HTERT RPE-1 (cell line): ENCODE data around the gene AVEN.
"Not testable (repeated sequence)": the region's sequence is repeated elsewhere in the genome, so short reads cannot be mapped to it uniquely, and the experiment has no call there.

Source experiments
- in situ Hi-C: fragments of 300-500 bp; cut with MboI; formaldehyde crosslinking; loops from 4 replicates; pipeline ENCODE4 v1.14.3; 2020; ENCODE audit warnings: low sequenced_read_pairs

AVEN gene

DNA sequence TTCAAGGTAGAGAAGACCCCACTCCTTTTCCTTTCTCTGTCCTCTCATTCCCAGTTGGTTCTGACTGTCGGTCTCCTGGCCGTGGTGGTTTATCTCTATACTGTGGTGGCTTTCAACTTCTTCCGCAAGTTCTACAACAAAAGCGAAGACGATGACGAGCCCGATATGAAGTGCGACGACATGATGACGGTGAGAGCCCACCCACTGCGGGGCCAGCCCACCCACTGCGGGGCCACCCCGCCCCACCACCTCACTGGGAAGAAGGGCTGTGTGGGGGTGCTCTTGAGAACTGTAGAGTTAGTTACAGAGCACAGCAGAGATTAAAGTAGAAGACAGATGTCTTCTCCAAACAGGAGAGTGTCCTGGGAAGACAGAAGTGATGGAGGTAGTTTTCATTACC lies 181.3 kb downstream of the AVEN start:
- in situ Hi-C loops, result no loop called here

DNA sequence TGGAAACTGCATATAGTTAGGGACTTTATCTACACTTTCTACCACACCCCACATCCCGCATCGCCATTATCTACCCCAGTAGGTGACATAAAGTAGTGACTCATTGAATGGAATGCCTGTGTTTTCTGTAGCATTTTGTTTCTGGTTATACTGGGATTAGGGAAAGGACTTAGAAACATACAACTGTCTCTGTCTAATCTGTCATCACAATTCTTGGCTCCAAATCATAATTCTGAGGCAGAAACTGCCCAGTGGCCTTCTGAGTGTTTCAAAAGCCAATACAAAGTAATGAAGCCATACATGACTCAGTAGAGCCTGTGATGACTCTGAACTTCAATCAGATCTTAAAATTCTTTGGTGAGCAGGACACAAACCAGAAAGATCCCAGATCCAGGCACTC lies 186.4 kb downstream of the AVEN start:
- in situ Hi-C loops, result no loop called here

DNA sequence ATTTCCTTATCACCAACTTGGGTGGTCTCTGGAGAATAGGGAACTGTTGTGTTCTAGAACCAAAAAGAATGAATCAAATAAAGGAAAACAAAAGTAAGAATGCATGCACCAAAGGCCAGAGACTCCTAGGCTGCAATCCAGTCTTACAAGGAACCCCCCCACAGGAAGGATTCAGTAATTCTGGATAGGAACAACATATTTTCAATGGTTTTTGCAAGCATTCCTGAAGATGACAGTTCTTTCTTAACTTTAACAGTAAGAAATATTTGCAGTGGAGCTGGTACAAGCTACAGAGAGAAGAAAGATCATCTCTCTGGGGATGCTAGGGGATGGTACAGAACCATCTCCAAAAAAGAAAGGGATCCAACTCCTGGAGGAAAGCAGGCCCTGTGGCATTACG lies 186.9 kb downstream of the AVEN start:
- in situ Hi-C loops, result no loop called here

DNA sequence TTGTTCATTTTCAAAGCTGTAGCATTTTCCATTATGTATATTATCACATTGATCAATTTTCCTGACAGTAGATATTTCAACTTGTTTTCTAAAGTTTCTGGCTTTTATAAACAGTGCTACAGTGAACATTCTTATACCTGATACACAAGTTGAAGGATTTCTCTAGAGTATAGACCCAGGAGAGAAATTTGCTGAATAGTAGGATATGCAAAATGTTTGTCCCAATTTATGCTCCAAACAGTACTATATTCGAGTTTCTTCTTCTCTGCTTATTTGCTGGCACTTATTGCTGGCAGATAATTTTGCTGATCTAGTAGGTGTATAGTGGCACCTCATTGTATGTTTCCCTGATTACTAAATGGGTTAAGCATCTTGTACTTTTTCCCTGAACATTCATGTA lies 187.9 kb downstream of the AVEN start:
- in situ Hi-C loops, result no loop called here

DNA sequence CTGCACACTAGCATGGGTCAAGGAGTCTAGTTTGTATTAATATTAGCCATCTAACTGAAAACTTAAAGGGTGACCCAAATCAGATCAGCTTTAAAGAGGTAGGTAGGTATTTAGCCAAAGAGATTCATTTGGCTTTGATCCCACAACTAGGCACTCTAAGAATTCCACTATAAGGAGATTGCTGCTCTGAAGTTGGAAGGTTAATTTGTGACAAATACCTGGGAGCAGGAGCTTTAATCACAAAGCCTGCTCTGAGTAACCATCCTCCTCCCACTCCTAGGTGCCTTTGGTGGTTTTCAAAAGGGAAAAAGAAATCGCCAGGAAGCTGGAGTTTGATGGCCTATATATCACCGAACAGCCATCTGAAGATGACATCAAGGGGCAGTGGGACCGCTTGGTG lies 191.0 kb downstream of the AVEN start:
- in situ Hi-C loops, result no loop called here

DNA sequence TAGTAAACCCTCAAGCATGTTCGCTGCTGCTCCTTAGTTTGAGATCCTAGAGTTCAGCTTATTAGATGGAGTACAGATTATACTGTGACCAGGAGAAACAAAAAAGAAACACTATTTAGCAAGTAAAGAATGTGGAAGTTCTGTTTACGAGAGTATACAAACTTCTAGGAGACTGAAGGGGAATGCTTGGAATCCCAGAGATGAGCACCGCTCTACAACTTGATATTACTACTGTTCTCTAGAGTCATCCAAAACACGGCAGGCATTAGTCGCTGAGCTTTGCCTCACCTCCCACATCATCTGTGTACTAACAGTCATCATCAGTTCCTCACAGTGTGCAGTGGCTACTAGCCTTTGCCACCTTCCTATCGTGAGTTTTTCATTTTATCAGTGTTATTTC lies 192.1 kb downstream of the AVEN start:
- in situ Hi-C loops, result no loop called here

DNA sequence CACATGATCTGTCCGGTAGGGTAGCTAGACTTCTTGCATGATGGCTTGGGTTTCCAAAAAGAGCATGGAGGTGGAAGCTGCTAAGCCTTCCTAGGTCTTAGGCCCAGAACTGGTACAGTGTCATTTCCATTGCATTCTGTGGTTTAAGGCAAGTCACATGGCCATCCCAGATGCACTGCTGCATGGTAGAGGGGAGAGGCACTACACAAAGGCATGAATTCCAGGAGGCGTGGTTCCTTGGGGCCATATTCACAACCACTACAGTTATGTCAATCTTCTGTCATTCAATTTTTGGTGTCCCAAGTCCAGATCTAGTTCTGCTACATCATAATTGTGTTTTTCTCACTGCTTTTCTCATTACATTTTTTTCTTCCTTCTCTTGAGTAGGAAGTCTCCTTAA lies 192.9 kb downstream of the AVEN start:
- in situ Hi-C loops, result no loop called here

DNA sequence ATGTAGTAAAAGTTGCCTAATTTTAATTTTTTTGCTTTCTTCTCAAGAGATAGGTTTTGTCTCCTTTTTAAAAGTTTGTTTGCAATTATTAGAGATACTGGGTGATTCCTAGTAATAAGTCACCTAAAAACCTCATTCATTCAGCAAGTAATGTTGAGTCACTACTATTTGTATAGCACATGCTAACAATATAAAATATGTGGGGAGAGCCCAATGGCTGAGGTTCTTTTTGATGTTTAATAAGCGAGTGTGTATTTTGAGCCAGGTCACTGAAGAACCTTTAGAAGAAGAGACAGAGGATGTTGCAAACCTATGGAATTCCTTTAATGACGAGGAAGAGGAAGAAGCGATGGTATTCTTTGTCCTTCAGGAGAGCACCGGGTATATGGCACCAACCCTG lies 194.4 kb downstream of the AVEN start:
- in situ Hi-C loops, result no loop called here

DNA sequence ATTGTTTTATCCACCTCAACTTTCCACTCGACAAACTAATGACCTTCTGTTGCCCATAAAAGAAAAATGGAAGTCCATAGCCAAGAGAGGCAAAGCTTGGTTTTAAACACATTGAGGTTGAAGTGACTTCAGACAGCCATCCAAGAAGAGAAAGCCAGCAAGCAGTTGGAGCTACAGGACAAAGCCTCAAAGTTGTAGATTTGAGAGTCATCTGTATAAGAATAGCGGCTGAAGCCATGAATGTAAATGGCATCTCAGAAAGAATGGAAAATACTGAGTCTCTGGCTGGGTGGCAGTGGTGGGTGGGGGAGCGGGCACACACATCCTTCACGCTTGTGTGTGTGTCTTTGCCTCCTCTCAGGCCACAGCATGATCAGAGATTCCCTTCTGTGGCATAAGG lies 194.8 kb downstream of the AVEN start:
- in situ Hi-C loops, result no loop called here

DNA sequence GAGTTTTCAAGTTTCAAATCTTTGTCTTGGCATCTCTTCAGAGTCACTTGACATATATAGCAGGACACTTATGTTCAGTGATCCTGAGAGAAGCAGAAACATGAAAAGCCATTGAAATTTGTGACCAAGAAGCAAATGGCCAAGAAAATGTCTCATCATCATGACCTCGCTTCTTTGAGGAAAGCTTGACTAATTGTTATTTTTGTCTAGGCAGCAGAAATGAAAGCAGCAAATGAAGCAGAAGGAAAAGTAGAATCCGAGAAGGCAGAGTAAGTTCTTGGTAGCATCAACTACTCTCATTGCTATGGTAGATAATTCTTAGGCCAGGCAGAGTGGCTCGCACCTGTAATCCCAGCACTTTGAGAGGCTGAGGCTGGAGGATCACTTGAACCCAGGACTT lies 198.4 kb downstream of the AVEN start:
- in situ Hi-C loops, result no loop called here

DNA sequence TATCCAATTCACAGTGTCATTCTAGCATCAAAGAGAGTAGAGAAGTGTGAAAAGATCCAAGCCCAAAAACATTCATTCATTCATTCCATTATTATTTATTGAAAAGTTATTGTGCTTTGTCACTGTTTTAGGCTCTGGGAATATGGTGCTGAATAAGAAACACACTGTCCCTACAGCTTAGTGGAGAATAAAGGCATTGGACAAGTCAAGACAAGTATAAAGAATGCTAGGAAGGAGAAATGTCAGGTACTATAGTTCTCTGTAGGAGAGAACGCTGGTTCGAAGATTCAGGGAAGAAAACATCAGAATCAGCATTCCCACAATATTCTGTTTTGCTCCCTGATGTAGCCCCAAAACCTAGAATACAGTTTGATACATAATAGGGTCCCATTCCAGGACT lies 199.5 kb downstream of the AVEN start:
- in situ Hi-C loops, result no loop called here

DNA sequence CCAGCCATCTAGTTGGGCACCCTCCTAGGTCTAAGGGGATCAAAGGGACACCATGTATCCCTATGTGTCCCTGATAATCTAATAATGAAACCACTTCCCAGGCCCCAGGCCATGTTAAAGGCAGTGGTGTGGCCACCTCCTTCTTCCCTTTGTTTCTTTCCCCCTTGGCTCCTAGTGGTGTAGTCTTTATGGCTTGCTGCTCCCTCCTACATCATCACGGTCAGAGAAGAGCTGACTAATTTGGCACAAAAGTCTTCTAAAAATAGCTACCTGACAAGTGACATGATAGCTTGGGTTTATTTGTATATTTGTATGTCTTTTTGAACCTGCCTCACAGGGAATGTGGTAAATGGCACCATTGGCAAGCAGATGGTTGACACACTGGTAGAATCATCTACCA lies 201.7 kb downstream of the AVEN start:
- in situ Hi-C loops, result no loop called here

DNA sequence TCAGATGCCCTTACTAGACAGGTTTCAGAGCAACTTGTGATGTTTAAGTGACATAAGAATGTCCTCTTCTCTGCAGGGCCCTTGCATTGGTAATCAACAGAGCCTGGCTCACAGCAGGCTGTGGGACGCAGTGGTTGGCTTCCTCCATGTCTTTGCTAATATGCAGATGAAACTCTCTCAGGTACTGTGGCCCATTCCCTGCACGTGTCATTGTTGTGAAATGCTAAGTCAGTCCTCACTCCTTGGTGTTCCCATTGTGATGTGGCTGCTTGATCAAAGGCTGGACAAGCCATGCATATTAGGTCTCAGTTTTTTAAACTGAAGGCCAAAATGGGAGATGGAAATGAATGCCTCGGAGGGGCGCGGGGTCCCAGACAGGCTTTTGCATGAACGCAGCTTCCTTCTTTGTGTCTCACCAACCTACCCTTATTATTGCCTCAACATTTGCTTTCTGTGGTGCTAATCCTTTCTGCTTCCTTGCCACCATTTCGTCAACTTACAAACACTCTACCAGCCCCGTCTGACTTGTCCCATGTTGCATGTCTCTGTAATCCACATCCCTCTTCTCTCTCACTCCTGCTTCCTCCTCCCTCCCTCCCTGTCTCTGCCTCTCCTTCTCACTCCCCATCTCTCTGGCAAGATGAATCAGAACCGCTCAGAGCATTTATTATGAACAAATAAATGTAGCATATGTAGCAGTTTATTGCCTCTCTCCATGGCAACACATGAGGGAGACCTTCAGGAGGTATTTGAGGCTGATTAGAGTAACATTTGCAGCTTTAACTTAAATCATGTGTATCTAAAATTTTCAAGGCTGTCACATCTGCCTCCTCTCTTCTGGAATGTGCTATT lies 203.9 kb downstream of the AVEN start:
- in situ Hi-C loops, result no loop called here

DNA sequence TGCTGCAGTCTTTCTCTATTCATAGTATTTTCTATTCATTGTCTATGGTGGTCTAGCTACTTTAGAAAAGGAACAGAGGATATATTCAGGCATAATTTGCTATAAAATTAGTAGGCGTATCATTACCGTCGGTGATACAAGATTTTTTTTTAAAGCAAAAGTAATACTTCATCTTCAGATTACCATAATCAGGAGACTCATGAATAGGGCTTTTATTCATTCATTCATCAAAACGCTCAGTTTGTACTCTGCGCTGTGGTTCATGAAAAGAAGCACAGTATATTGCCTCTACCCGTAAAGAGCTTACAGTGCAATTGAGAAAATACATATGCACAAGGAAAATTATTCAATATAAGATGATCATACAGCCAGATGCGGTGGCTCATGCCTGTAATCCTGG lies 207.4 kb downstream of the AVEN start:
- in situ Hi-C loops, result no loop called here

DNA sequence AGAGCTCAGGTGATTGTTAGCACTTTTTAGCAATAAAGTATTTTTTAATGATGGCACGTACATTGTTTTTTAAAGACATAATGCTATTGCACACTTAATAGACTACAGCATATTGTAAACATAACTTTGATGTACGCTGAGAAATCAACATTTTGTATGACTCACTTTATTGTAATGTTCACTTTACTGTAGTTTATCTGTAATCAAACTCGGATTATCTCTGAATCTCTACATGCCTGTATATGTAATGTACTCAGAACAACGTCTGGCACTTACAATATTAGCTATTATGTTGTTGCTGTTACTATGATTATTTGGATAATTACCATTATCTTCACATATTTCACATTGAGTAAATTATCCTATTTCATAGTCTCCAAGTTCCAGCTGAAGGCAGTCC lies 208.7 kb downstream of the AVEN start:
- in situ Hi-C loops, result no loop called here

DNA sequence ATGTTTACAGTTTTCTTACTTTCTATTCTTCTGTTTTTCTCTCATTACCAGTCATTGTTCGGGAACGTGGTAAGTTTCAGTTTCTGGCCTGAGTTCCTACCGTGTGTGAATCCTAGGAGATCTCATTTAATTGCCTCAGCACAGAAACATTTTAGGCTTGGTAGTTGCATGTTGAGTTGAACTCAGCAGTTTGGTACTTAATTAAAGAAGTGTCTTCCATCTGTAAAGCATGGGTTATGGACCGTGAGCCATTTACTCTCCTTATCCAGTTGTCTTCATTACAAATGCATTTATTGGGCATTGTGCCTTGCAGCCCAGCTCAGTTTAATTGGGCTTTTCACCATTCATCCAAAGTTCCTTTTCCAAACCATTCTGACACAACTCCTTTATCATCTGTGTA lies 212.8 kb downstream of the AVEN start:
- in situ Hi-C loops, result no loop called here

DNA sequence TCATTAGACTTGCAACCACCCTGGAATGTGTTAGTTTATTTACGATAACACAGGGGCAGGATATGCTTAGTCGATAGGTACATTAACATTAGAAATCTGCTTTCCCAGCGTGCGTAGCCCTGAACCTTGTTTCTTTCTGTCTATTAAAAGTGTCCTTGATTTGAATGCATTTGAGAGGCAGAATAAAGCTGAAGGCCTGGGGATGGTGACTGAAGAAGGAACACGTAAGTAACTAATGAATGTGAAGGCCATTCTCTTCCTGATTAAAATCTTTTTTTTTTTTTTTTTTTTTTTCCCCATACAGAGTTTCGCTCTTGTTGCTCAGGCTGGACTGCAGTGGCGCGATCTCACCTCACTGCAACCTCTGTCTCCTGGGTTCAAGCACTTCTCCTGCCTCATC lies 213.6 kb downstream of the AVEN start:
- in situ Hi-C loops, result no loop called here

DNA sequence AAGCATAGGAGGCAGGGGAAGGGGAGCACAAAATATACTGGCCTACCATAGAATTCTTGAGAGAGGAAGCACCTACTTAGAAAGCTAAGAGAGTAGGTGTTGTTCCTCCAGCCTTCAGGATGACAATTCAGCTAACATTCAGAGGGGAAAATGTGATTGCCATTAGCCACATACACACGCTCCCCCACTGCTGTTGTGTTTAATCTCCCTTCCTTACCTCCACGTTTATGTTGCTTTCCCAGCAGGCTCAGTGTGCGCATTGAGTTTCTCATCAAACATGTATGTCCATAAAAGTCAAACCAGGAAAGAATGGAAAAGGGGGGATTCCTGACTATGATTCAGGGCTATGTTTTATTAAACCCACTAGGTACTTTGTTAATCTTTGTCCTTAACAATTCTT lies 215.9 kb downstream of the AVEN start:
- in situ Hi-C loops, result no loop called here

DNA sequence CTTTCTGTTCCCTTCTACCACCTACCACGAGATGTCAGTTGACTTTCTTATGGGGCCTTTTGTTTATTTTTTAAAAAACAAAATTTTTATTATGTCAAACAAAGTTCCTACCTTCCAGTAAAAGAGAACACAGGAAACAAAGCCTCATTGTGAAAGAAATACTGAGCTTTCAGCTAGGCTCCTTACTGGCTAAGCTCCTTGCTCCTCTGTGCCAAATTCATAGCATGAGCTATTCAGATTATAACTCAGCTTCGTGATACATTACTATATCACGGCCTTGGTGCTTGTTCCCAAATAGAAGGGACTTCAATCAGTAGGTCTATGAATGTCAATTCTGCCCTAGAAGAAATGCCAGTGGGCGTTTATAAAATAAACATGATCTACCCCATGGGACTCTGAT lies 216.5 kb downstream of the AVEN start:
- in situ Hi-C loops, result no loop called here

DNA sequence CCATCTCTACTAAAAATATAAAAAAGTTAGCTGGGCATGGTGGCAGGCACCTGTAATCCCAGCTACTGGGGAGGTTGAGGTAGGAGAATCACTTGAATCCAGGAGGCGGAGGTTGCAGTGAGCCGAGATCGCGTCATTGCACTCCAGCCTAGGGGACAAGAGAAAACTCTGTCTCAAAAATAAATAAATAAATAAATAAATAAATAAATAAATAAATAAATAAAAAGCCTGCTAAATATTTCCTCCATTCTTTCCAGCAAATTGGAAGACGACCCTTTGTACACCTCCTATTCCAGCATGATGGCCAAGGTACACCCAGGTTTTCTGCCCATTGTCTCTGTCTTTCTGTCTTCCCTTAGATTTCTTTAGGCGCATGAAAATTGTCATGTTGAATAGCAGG lies 219.5 kb downstream of the AVEN start:
- in situ Hi-C loops, result not testable (repeated sequence)
